Fibroblast of mammary gland (primary cell): ENCODE results near the gene URB1.

Experiments used
- DNase-seq: peaks from one replicate; pipeline ENCODE4 v3.0.0-alpha.2; 2010; ENCODE audit warnings: low read depth
- H3K4me3 ChIP-seq: 2 replicates; pipeline ENCODE4 v1.5.1; 2011; ENCODE audit warnings: low read depth, mild to moderate bottlenecking, low read length, moderate library complexity; ENCODE audit not compliant: control insufficient read depth
- CTCF ChIP-seq: conservative IDR thresholded peaks from 2 replicates; pipeline ENCODE4 v1.5.1; 2011; ENCODE audit warnings: low read depth, low read length, inconsistent platforms; ENCODE audit not compliant: control insufficient read depth, insufficient read depth

The URB1 gene

GRCh38 chr21:32340863-32341848 is 51.7 kb downstream of the URB1 start:
- TF ChIP-seq CTCF = no peak
- no peak for DNase-seq
- H3K4me3 ChIP-seq = no peak overlapping the region

- no peak for DNase-seq
- TF ChIP-seq CTCF = no peak
- H3K4me3 ChIP-seq = no peak overlapping the region
Observed at GRCh38 chr21:32338209-32338921, 54.4 kb downstream of the URB1 start.

GRCh38 chr21:32337206-32337605 is 55.6 kb downstream of the URB1 start:
- TF ChIP-seq CTCF = no peak
- no peak for DNase-seq
- H3K4me3 ChIP-seq = no peak overlapping the region

- H3K4me3 ChIP-seq = no peak overlapping the region
- TF ChIP-seq CTCF = no peak
- peak; percentile 24 for DNase-seq
Observed at GRCh38 chr21:32336711-32337110, 56.1 kb downstream of the URB1 start.

- no peak for DNase-seq
- no peak for TF ChIP-seq CTCF
- H3K4me3 ChIP-seq = no peak overlapping the region
Observed at GRCh38 chr21:32335601-32336575, 56.9 kb downstream of the URB1 start.

- no peak for TF ChIP-seq CTCF
- no peak overlapping the region for H3K4me3 ChIP-seq
- no peak for DNase-seq
Observed at GRCh38 chr21:32334980-32335531, 57.8 kb downstream of the URB1 start.
